Mucosa of descending colon (tissue), 3 donors: ENCODE results near the gene HVCN1. TPM values are rescaled to one million over a fixed set of nuclear protein-coding genes. Genes with fewer than 3 reads are reported as not detected.

ENCODE experiments used
- ATAC-seq: fragments of 200-7000 bp; cut with Tn5 transposase; one replicate; pipeline ENCODE4 v1.9.1; 2020; ENCODE audit warnings: mild to moderate bottlenecking, moderate library complexity
- DNase-seq, 3 donors: peaks; one replicate each; pipeline ENCODE4 v3.0.0-alpha.2; 2020
- H3K36me3 ChIP-seq: fragments of 200-600 bp; one replicate; pipeline ENCODE4 v1.8.0; 2021; ENCODE audit warnings: low read depth, mild to moderate bottlenecking
- H3K4me1 ChIP-seq: fragments of 200-600 bp; one replicate; pipeline ENCODE4 v1.8.0; 2021; ENCODE audit warnings: low read depth, mild to moderate bottlenecking
- H3K4me3 ChIP-seq: fragments of 200-600 bp; one replicate; pipeline ENCODE4 v1.8.0; 2021; ENCODE audit warnings: mild to moderate bottlenecking
- H3K9me3 ChIP-seq: fragments of 200-600 bp; one replicate; pipeline ENCODE4 v1.8.0; 2021; ENCODE audit warnings: mild to moderate bottlenecking
- CTCF ChIP-seq: fragments of 200-600 bp; IDR thresholded peaks from one replicate; pipeline ENCODE4 v1.8.0; 2022; ENCODE audit warnings: antibody characterized with exemption, mild to moderate bottlenecking
- intact Hi-C, 2 donors: fragments of 100-400 bp; cut with DNase I in 1 of 2; cut with micrococcal nuclease in 1 of 2; formaldehyde crosslinking; loops; one replicate each; pipeline versions ENCODE4 v1.11.0 to v1.11.1; 2022; cut with DNase I, micrococcal nuclease
- total RNA-seq, 3 donors: library from RNA; stranded (reverse); fragmentation: NEBNext Ultra II Directional in 2 of 3; extraction: Animal tissue kit (Norgen Biotek cat#: 25700) in 2 of 3; gene quantifications; one replicate each; pipeline versions ENCODE4 v1.2.1 to v1.2.4, GENCODE V29; 2021 to 2023
- donor health status: DM: no; HTN: no; CAD: no; lungs with moderate emphysema.
- donor health status: DM: no; HTN: no; CAD: no.
- donor health status: DM: no; HTN: yes; CAD: no.

HVCN1 gene
- total RNA-seq, 3 donors from 2014 or later = 1.6 to 5.6 (median 3.5) TPM

- Histone ChIP-seq H3K9me3 (no peaks in the 10 kb centered on the region), H3K4me3 (no peak overlapping the region), H3K36me3 (no peaks in the 10 kb centered on the region), H3K4me1 (peaks cover 3% of the 10 kb centered on the region)
- intact Hi-C loops = no loop called here
- TF ChIP-seq CTCF = peak; percentile 61
- ATAC-seq (peak; percentile 94), DNase-seq (peak; percentile 76 to 81 (median 77))
Measured at GRCh38 chr12:110698171-110698902, 9.4 kb upstream of the HVCN1 start.

- H3K4me3 ChIP-seq = no peak overlapping the region
- no peaks in the 10 kb centered on the region for H3K9me3 ChIP-seq
- no peak for ATAC-seq
- H3K4me1 ChIP-seq = peaks cover 3% of the 10 kb centered on the region
- no peaks in the 10 kb centered on the region for H3K36me3 ChIP-seq
- DNase-seq = no peak
- no peak for TF ChIP-seq CTCF
- intact Hi-C loops = no loop called here
Measured at GRCh38 chr12:110697236-110697635, 8.3 kb upstream of the HVCN1 start.

DNA sequence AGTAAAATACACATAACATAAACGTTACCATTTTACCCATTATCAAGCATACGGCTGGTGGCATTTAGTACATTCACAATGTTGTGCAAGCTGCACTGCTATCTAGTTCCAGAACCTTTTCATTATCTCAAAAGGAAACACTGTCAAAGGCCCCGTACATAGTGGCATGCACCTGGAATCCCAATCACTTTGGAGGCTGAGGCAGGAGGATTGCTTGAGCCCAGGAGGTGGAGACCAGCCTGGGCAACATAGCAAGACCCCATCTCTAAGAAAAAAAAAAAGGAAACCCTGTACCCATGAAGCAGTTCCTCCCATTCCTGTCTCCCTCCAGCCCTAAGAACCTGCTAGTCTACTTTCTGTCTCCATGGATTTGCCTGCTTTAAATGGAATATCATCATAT, 7.4 kb upstream of the HVCN1 start:
- Histone ChIP-seq H3K36me3 (no peaks in the 10 kb centered on the region), H3K4me1 (peaks cover 3% of the 10 kb centered on the region), H3K4me3 (no peak overlapping the region), H3K9me3 (no peaks in the 10 kb centered on the region)
- DNase-seq = no peak
- no peak for ATAC-seq
- intact Hi-C loops = no loop called here
- no peak for TF ChIP-seq CTCF

GRCh38 chr12:110694330-110694901, 5.5 kb upstream of the HVCN1 start:
- H3K4me1 ChIP-seq = peaks cover 3% of the 10 kb centered on the region
- H3K9me3 ChIP-seq = no peaks in the 10 kb centered on the region
- DNase-seq (peak in 2 of 3 donors; percentile 21 to 39), ATAC-seq (peak; percentile 25)
- H3K4me3 ChIP-seq = no peak overlapping the region
- H3K36me3 ChIP-seq = no peaks in the 10 kb centered on the region
- TF ChIP-seq CTCF = no peak
- intact Hi-C loops = no loop called here

- peaks cover 4% of the 10 kb centered on the region for H3K4me1 ChIP-seq
- no peaks in the 10 kb centered on the region for H3K9me3 ChIP-seq
- intact Hi-C loops = no loop called here
- DNase-seq (peak in 1 of 3 donors; percentile 37), ATAC-seq (no peak)
- TF ChIP-seq CTCF = no peak
- H3K4me3 ChIP-seq = no peak overlapping the region
- H3K36me3 ChIP-seq = no peaks in the 10 kb centered on the region
Measured at GRCh38 chr12:110693731-110694130, 4.8 kb upstream of the HVCN1 start.
